Lung (tissue), 12 donors: ENCODE data around the gene FIGNL2. TPM values are rescaled to one million over a fixed set of nuclear protein-coding genes. Genes with fewer than 3 reads are reported as not detected.
"Not testable (repeated sequence)": the region's sequence is repeated elsewhere in the genome, so short reads cannot be mapped to it uniquely, and the experiment has no call there.

Source experiments
- ATAC-seq: fragments of 200-7000 bp; cut with Tn5 transposase; one replicate; pipeline ENCODE4 v1.9.1; 2020; ENCODE audit warnings: moderate number of reproducible peaks; ENCODE audit not compliant: insufficient read depth, low FRiP score
- DNase-seq, 3 donors: peaks; one replicate each; pipeline ENCODE4 v3.0.0-alpha.2; 2013 to 2017
- H3K27ac ChIP-seq, 2 donors: one replicate each; pipeline ENCODE4 v1.5.1; 2013; ENCODE audit warnings: mild to moderate bottlenecking in 2 of 2, moderate library complexity in 2 of 2, control low read depth in 1 of 2, inconsistent platforms in 1 of 2, low read depth in 1 of 2, low read length in 1 of 2
- H3K27me3 ChIP-seq, 3 donors: one replicate each; pipeline ENCODE4 v1.5.1; 2013; ENCODE audit warnings: low read length in 2 of 3; ENCODE audit not compliant: control insufficient read depth in 3 of 3, insufficient read depth in 3 of 3
- H3K36me3 ChIP-seq, 4 donors: one replicate each; pipeline ENCODE4 v1.5.1; 2013; ENCODE audit warnings: low read length in 4 of 4, mild to moderate bottlenecking in 1 of 4, moderate library complexity in 1 of 4; ENCODE audit not compliant: control insufficient read depth in 4 of 4, insufficient read depth in 4 of 4
- H3K4me1 ChIP-seq, 5 donors: one replicate each; pipeline ENCODE4 v1.5.1; 2013; ENCODE audit warnings: low read length in 5 of 5, mild to moderate bottlenecking in 2 of 5, moderate library complexity in 1 of 5; ENCODE audit not compliant: control insufficient read depth in 5 of 5, insufficient read depth in 5 of 5
- H3K4me3 ChIP-seq: one replicate; pipeline ENCODE4 v1.5.1; 2013; ENCODE audit warnings: mild to moderate bottlenecking, control low read depth, moderate library complexity
- H3K9ac ChIP-seq, 2 donors: one replicate each; pipeline ENCODE4 v1.5.1; 2013; ENCODE audit warnings: low read length in 2 of 2, control low read depth in 1 of 2; ENCODE audit not compliant: insufficient read depth in 1 of 2
- H3K9me3 ChIP-seq, 4 donors: one replicate each; pipeline ENCODE4 v1.5.1; 2013; ENCODE audit warnings: low read length in 3 of 4, mild to moderate bottlenecking in 1 of 4, moderate library complexity in 1 of 4; ENCODE audit not compliant: control insufficient read depth in 4 of 4, insufficient read depth in 3 of 4
- WGBS, 2 donors: extraction: QIAGEN DNeasy Blood & Tissue Kit; methylation state at CpG; one replicate each; pipeline ENCODE4 v1.1.7; 2013; 5-methylcytosine and 5-hydroxymethylcytosine counted together
- polyA plus RNA-seq, 2 donors: library from polyadenylated mRNA; stranded (reverse); fragments of 200-250 nt; gene quantifications; one replicate each; pipeline ENCODE4 v1.2.1, GENCODE V29; 2013
- total RNA-seq, 2 donors: library from RNA; depleted of rRNA in 1 of 2; stranded (reverse); fragments of >200 nt in 1 of 2; gene quantifications; one replicate each; pipeline ENCODE4 v1.2.1, GENCODE V29; 2014 to 2021
- TF ChIP-seq, protein P1 (sequence below): IDR thresholded peaks from 2 replicates; pipeline ENCODE4 v1.5.1; 2012; ENCODE audit warnings: mild to moderate bottlenecking; ENCODE audit errors: control extremely low read depth, extremely low read depth
- donor health status: control.
- donor health status: control.
- donor health status: Bipolar disorder and iron deficiency.
- donor health status: healthy.
- donor health status: DM: yes; HTN: yes; CAD: no.

The FIGNL2 gene
- total and polyA plus RNA-seq, 4 donors: 0.33 to 1.9 (median 0.80) TPM

DNA sequence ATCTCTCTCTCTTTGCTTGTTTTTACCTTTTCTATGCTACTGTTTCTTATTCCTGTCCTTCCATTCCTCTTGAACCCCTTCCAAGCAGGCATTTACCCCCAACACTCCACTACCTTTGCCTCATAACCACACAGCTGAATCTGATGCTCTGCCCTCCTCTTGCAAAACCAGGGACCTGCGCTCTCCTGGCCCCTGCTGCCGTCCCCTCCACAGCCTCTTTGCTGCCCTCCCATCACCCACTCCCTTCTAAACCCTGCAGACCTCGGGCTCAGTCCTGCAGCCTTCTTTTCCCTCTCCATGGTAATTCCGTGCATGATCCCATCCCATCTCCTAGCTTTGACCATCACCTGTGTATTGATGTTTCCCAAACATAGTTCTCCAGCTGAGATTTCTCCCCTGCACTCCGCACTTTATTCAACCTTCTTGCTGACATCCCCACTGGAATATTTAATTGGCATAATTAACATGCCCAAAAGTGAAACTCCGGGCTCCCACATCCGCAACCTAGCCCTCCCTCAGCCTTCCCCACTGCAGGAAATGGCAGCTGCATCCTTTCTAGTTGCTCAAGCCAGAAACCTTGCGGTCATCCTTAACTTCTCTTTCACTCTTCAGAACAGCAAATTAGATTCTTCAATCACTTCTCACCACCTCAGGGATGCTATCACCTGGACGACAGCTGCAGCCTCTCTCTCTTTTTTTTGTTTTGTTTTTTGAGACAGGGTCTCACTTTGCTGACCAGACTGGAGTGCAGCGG, 16.0 kb downstream of the FIGNL2 start:
- H3K27ac ChIP-seq: no peak overlapping the region
- H3K9me3 ChIP-seq: no peaks in the 10 kb centered on the region
- 16 to 30% methylated on average over 10 of the region's 10 CpGs for WGBS, 2 donors
- H3K4me3 ChIP-seq: no peak overlapping the region
- peaks cover 0 to 14% (median 0%) of the 10 kb centered on the region in 5 donors for H3K4me1 ChIP-seq
- no peak overlapping the region for H3K9ac ChIP-seq
- ATAC-seq (no peak), DNase-seq (no peak)
- no peaks in the 10 kb centered on the region for H3K36me3 ChIP-seq
- TF ChIP-seq, protein P1, sequence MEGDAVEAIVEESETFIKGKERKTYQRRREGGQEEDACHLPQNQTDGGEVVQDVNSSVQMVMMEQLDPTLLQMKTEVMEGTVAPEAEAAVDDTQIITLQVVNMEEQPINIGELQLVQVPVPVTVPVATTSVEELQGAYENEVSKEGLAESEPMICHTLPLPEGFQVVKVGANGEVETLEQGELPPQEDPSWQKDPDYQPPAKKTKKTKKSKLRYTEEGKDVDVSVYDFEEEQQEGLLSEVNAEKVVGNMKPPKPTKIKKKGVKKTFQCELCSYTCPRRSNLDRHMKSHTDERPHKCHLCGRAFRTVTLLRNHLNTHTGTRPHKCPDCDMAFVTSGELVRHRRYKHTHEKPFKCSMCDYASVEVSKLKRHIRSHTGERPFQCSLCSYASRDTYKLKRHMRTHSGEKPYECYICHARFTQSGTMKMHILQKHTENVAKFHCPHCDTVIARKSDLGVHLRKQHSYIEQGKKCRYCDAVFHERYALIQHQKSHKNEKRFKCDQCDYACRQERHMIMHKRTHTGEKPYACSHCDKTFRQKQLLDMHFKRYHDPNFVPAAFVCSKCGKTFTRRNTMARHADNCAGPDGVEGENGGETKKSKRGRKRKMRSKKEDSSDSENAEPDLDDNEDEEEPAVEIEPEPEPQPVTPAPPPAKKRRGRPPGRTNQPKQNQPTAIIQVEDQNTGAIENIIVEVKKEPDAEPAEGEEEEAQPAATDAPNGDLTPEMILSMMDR: no peak
- H3K27me3 ChIP-seq: no peaks in the 10 kb centered on the region

DNA sequence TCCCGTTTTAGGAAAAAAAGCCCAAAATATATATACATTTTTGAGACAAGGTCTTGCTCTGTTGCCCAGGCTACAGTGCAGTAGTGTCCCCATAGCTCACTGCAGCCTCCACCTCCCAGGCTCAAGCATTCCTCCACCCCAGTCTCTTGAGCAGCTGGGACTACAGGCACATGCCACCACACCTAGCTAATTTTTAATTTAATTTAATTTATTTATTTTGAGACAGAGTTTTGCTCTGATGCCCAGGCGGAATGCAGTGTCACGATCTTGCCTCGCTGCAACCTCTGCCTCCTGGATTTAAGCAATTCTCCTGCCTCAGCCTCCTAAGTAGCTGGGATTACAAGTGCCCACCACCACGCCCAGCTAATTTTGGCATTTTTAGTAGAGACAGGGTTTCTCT, 16.7 kb downstream of the FIGNL2 start:
- H3K27me3 ChIP-seq, H3K36me3 ChIP-seq, H3K4me3 ChIP-seq, DNase-seq, H3K27ac ChIP-seq, ATAC-seq, H3K9me3 ChIP-seq, H3K9ac ChIP-seq: not testable (repeated sequence)
- 76 to 80% methylated on average over 5 of the region's 5 CpGs for WGBS, 2 donors
- peaks cover 0 to 16% (median 0%) of the 10 kb centered on the region in 5 donors for H3K4me1 ChIP-seq

DNA sequence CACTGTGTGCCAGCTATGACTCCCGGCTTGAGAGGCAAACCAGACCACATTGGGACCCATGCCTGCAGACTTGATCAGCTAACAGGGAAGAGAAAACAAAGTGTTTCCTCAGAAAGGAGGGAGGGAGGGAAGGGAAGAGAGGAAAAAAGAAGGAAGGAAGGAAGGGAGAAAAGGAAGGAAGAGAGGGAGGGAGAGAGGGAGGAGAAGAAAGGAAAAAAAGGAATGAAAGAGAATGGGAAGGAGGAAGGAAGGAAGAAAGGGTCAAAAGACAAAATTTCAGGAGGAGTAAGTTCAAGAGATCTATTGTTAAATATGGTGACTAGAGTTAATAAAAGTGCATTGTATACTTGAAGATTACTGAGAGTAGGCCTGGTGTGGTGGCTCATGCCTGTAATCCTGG, 18.9 kb downstream of the FIGNL2 start:
- no peaks in the 10 kb centered on the region for H3K27me3 ChIP-seq

DNA sequence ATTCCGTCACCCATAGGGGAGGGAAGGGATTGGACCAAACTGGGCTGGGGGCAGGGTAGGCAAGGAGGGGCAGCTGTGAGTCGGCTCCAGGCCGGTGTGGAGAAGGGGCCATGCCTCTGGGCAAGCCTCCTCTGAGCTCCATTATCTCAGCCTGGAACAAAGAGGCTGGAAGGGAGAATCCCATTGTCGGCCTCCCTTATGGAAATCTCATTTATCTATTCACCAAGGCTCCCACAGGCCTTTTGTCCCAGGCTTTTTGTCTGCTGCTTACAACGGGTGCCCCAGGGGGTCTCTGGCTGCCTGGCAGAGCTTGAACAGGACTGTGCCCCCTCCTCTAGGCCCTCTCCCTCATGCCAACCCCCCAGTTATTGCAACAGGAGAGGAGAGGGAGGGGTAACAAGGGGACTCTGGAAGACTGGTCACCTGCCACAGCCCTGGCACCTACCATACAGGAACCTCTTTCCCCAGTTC, 19.5 kb downstream of the FIGNL2 start:
- Histone ChIP-seq H3K27me3 (no peaks in the 10 kb centered on the region), H3K27ac (no peak overlapping the region), H3K9ac (no peak overlapping the region), H3K9me3 (no peaks in the 10 kb centered on the region), H3K36me3 (no peaks in the 10 kb centered on the region), H3K4me1 (peaks cover 0 to 18% (median 0%) of the 10 kb centered on the region in 5 donors), H3K4me3 (no peak overlapping the region)
- ATAC-seq (no peak), DNase-seq (no peak)
- 80 to 96% methylated on average over 5 of the region's 5 CpGs for WGBS, 2 donors
- TF ChIP-seq, protein P1: no peak

More for the DNA sequence above, 18.9 kb downstream of the FIGNL2 start:
- Histone ChIP-seq H3K27ac (no peak overlapping the region), H3K4me1 (peaks cover 0 to 18% (median 0%) of the 10 kb centered on the region in 5 donors), H3K9me3 (no peaks in the 10 kb centered on the region), H3K36me3 (no peaks in the 10 kb centered on the region), H3K9ac (no peak overlapping the region), H3K4me3 (no peak overlapping the region)
- 83 to 100% methylated on average over 1 of the region's 1 CpG for WGBS, 2 donors
- ATAC-seq (no peak), DNase-seq (no peak)
- TF ChIP-seq, protein P1: no peak
